Measurements from ENCODE around the gene JMJD1C.

Gene JMJD1C

GRCh38 chr10:63197344-63198092 lies 268.3 kb downstream of the JMJD1C start:
- no peaks in the 10 kb centered on the region for H3K79me2 ChIP-seq (ENCODE audit: low read length)
- TF ChIP-seq, protein P1, sequence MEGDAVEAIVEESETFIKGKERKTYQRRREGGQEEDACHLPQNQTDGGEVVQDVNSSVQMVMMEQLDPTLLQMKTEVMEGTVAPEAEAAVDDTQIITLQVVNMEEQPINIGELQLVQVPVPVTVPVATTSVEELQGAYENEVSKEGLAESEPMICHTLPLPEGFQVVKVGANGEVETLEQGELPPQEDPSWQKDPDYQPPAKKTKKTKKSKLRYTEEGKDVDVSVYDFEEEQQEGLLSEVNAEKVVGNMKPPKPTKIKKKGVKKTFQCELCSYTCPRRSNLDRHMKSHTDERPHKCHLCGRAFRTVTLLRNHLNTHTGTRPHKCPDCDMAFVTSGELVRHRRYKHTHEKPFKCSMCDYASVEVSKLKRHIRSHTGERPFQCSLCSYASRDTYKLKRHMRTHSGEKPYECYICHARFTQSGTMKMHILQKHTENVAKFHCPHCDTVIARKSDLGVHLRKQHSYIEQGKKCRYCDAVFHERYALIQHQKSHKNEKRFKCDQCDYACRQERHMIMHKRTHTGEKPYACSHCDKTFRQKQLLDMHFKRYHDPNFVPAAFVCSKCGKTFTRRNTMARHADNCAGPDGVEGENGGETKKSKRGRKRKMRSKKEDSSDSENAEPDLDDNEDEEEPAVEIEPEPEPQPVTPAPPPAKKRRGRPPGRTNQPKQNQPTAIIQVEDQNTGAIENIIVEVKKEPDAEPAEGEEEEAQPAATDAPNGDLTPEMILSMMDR (IDR thresholded peaks at IDR 0.05; ENCODE audit: low read depth, low read length): no peak
- TF ChIP-seq EZH2phosphoT487 (IDR thresholded peaks at IDR 0.05; ENCODE audit: low read depth): no peak
- H3K4me2 ChIP-seq (ENCODE audit: low read length): no peak overlapping the region
- H4K20me1 ChIP-seq (ENCODE audit: insufficient read depth, low read length): peaks cover 10% of the 10 kb centered on the region
- H3K36me3 ChIP-seq (replicated peaks; ENCODE audit: low read depth, low read length): peaks cover 16% of the 10 kb centered on the region
- no peak overlapping the region for H3K27ac ChIP-seq (ENCODE audit: low read length)
- H3K4me1 ChIP-seq (ENCODE audit: low read length): peaks cover 10% of the 10 kb centered on the region
- no peak overlapping the region for H3K9ac ChIP-seq (ENCODE audit: low read length)
- no peaks in the 10 kb centered on the region for H3K9me3 ChIP-seq (ENCODE audit: insufficient read depth, low read length)
- no peak overlapping the region for H2AFZ ChIP-seq (ENCODE audit: low read depth, low read length)
- H3K27me3 ChIP-seq (ENCODE audit: low read depth, low read length): no peaks in the 10 kb centered on the region
- H3K4me3 ChIP-seq (ENCODE audit: low read length): no peak overlapping the region

DNA sequence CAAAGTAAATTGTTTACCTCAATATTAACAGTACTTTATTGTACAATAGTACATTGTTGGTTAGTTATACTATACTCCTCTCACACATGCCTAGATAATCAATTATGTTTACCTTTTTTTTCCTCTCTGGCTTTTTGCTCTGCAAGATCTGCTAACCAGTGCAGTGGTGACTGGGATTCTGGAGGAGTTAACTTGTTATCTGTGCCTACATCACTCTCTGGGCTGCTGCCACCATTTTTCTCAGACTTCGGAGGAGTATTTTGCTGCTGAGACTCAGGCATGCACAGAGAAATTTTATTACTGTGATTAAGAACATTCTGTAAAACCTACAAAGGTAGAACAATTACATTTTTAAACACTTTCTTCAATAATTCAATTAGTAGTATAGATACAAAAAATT lies 273.0 kb downstream of the JMJD1C start:
- Histone ChIP-seq H3K27me3 (ENCODE audit: low read depth, low read length) (no peaks in the 10 kb centered on the region), H3K4me3 (ENCODE audit: low read length) (no peak overlapping the region), H4K20me1 (ENCODE audit: insufficient read depth, low read length) (no peaks in the 10 kb centered on the region), H3K36me3 (replicated peaks; ENCODE audit: low read depth, low read length) (peaks cover 26% of the 10 kb centered on the region), H3K9ac (ENCODE audit: low read length) (no peak overlapping the region), H3K27ac (ENCODE audit: low read length) (no peak overlapping the region), H2AFZ (ENCODE audit: low read depth, low read length) (no peak overlapping the region), H3K9me3 (ENCODE audit: insufficient read depth, low read length) (no peaks in the 10 kb centered on the region), H3K4me1 (ENCODE audit: low read length) (no peaks in the 10 kb centered on the region), H3K4me2 (ENCODE audit: low read length) (no peak overlapping the region), H3K79me2 (ENCODE audit: low read length) (no peaks in the 10 kb centered on the region)
- TF ChIP-seq EZH2phosphoT487 (IDR thresholded peaks at IDR 0.05; ENCODE audit: low read depth): no peak
- TF ChIP-seq, protein P1 (IDR thresholded peaks at IDR 0.05; ENCODE audit: low read depth, low read length): no peak

- no peak overlapping the region for H3K27ac ChIP-seq (ENCODE audit: low read length)
- 0 out of 2 replicates have a peak, but pooled peaks cover 4% of the 10 kb centered on the region for H4K20me1 ChIP-seq (ENCODE audit: insufficient read depth, low read length)
- peaks cover 54% of the 10 kb centered on the region for H3K4me1 ChIP-seq (ENCODE audit: low read length)
- H3K9me3 ChIP-seq (ENCODE audit: insufficient read depth, low read length): no peaks in the 10 kb centered on the region
- H3K36me3 ChIP-seq (replicated peaks; ENCODE audit: low read depth, low read length): peaks cover 35% of the 10 kb centered on the region
- TF ChIP-seq, protein P1 (IDR thresholded peaks at IDR 0.05; ENCODE audit: low read depth, low read length): no peak
- TF ChIP-seq EZH2phosphoT487 (IDR thresholded peaks at IDR 0.05; ENCODE audit: low read depth): no peak
- no peak overlapping the region for H3K9ac ChIP-seq (ENCODE audit: low read length)
- no peak overlapping the region for H3K4me2 ChIP-seq (ENCODE audit: low read length)
- no peak overlapping the region for H2AFZ ChIP-seq (ENCODE audit: low read depth, low read length)
- H3K27me3 ChIP-seq (ENCODE audit: low read depth, low read length): no peaks in the 10 kb centered on the region
- H3K4me3 ChIP-seq (ENCODE audit: low read length): no peak overlapping the region
- peaks cover 20% of the 10 kb centered on the region for H3K79me2 ChIP-seq (ENCODE audit: low read length)
Measured at GRCh38 chr10:63175534-63175933, 290.2 kb downstream of the JMJD1C start.

- Histone ChIP-seq H3K27ac (ENCODE audit: low read length) (peak overlapping the region; percentile 94), H3K4me3 (ENCODE audit: low read length) (peak overlapping the region; percentile 25; the same call in 1 of the 2 replicates), H3K27me3 (ENCODE audit: low read depth, low read length) (no peaks in the 10 kb centered on the region), H2AFZ (ENCODE audit: low read depth, low read length) (no peak overlapping the region), H4K20me1 (ENCODE audit: insufficient read depth, low read length) (0 out of 2 replicates have a peak, but pooled peaks cover 4% of the 10 kb centered on the region), H3K4me1 (ENCODE audit: low read length) (peaks cover 63% of the 10 kb centered on the region), H3K79me2 (ENCODE audit: low read length) (peaks cover 23% of the 10 kb centered on the region), H3K9me3 (ENCODE audit: insufficient read depth, low read length) (no peaks in the 10 kb centered on the region), H3K4me2 (ENCODE audit: low read length) (peak overlapping the region; percentile 82), H3K9ac (ENCODE audit: low read length) (peak overlapping the region; percentile 54; the same call in 1 of the 2 replicates), H3K36me3 (replicated peaks; ENCODE audit: low read depth, low read length) (peaks cover 53% of the 10 kb centered on the region)
- TF ChIP-seq EZH2phosphoT487 (IDR thresholded peaks at IDR 0.05; ENCODE audit: low read depth): no peak
- TF ChIP-seq, protein P1 (IDR thresholded peaks at IDR 0.05; ENCODE audit: low read depth, low read length): no peak
Measured at GRCh38 chr10:63173468-63174232, 292.1 kb downstream of the JMJD1C start.
